GM21576 (cell line): ENCODE measurements around the gene TFPI.
"Not testable (repeated sequence)": the region's sequence is repeated elsewhere in the genome, so short reads cannot be mapped to it uniquely, and the experiment has no call there.

Source experiments
- ATAC-seq: cut with Tn5 transposase; IDR thresholded peaks from one replicate; pipeline ENCODE4 v1.9.1; 2021; ENCODE audit warnings: mild to moderate bottlenecking, moderate library complexity; ENCODE audit not compliant: unreplicated experiment

TFPI gene

GRCh38 chr2:187529248-187529976 lies 24.8 kb downstream of the TFPI start:
- ATAC-seq: no peak

- no peak for ATAC-seq
Observed at GRCh38 chr2:187528042-187528441, 26.2 kb downstream of the TFPI start.

- no peak for ATAC-seq
Observed at GRCh38 chr2:187527262-187527661, 27.0 kb downstream of the TFPI start.

GRCh38 chr2:187526792-187527191 lies 27.4 kb downstream of the TFPI start:
- ATAC-seq: no peak

- no peak for ATAC-seq
Observed at GRCh38 chr2:187525163-187525900, 28.9 kb downstream of the TFPI start.

- no peak for ATAC-seq
Observed at GRCh38 chr2:187523325-187523724, 30.9 kb downstream of the TFPI start.

- ATAC-seq: no peak
Observed at GRCh38 chr2:187520121-187520624, 34.1 kb downstream of the TFPI start.

GRCh38 chr2:187519419-187520120 lies 34.7 kb downstream of the TFPI start:
- ATAC-seq: no peak

- not testable (repeated sequence) for ATAC-seq
Observed at GRCh38 chr2:187517750-187518361, 36.4 kb downstream of the TFPI start.

GRCh38 chr2:187516630-187517510 lies 37.4 kb downstream of the TFPI start:
- not testable (repeated sequence) for ATAC-seq

- no peak for ATAC-seq
Observed at GRCh38 chr2:187514930-187515329, 39.3 kb downstream of the TFPI start.

GRCh38 chr2:187514235-187514829 lies 39.9 kb downstream of the TFPI start:
- not testable (repeated sequence) for ATAC-seq

GRCh38 chr2:187513460-187514234 lies 40.6 kb downstream of the TFPI start:
- ATAC-seq: not testable (repeated sequence)

GRCh38 chr2:187511356-187512315 lies 42.6 kb downstream of the TFPI start:
- ATAC-seq: no peak

- ATAC-seq: not testable (repeated sequence)
Observed at GRCh38 chr2:187510419-187511355, 43.5 kb downstream of the TFPI start.

GRCh38 chr2:187509667-187510417 lies 44.4 kb downstream of the TFPI start:
- no peak for ATAC-seq
